Measurements from ENCODE around the gene MUC2. TPM values are rescaled to one million over a fixed set of nuclear protein-coding genes. Genes with fewer than 3 reads are reported as not detected.

Gene MUC2
- total and polyA plus RNA-seq, 2 of the 4 experiments (the other 2 are of a cell fraction): not detected

DNA sequence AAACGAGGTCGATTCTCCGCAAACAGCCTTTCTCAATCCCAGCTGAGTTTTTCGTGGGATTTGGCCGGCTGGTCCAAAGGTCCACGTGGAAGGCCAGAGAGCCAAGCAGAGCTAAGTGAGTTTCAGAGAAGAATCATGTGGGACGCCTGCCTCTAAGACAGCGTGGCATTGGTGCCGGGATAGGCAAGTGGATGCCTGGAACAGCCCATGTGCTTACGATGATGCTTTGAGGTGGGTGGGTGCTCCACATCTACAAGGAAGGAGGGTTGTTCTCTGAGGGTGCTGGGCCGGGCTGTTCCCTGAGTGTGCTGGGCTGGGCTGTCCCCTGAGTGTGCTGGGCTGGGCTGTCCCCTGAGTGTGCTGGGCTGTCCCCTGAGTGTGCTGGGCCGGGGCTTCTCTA lies 41.4 kb downstream of the MUC2 start:
- POLR2A ChIA-PET (ENCODE audit: unreplicated experiment): no interaction called here
- Histone ChIP-seq H4K91ac (ENCODE audit: insufficient read depth, low read depth, low read length) (no peak overlapping the region), H2BK5ac (ENCODE audit: low read depth, low read length, poor library complexity, severe bottlenecking) (no peak overlapping the region), H3K9me3 (ENCODE audit: control insufficient read depth, insufficient read depth, low read length) (no peaks in the 10 kb centered on the region), H3K36me3 (ENCODE audit: control insufficient read depth, insufficient read depth, low read length) (no peaks in the 10 kb centered on the region), H2AK5ac (ENCODE audit: low read depth, low read length) (no peak overlapping the region), H3K4ac (ENCODE audit: low read depth, low read length) (no peak overlapping the region), H3K79me1 (ENCODE audit: low read depth in 1 of 2, low read length in 2 of 2) (no peaks in the 10 kb centered on the region), H3K27me3 (ENCODE audit: control insufficient read depth, insufficient read depth, low read length) (peaks cover 12% of the 10 kb centered on the region; the same call in 1 of the 2 replicates), H4K5ac (ENCODE audit: low read depth, low read length) (no peak overlapping the region), H4K20me1 (ENCODE audit: insufficient read depth, low read length) (no peaks in the 10 kb centered on the region), H3K14ac (replicated peaks; ENCODE audit: low read depth, low read length) (no peak overlapping the region), H3K9ac (ENCODE audit: low read depth, low read length) (no peak overlapping the region), H3K4me2 (ENCODE audit: low read depth, low read length) (no peak overlapping the region), H2BK20ac (ENCODE audit: low read depth, low read length) (no peak overlapping the region), H2BK120ac (ENCODE audit: low read depth, low read length) (no peak overlapping the region), H3K27ac (ENCODE audit: insufficient read depth, low read length) (no peak overlapping the region), H2AK9ac (replicated peaks; ENCODE audit: low read depth, low read length, poor library complexity) (no peak overlapping the region), H3K18ac (ENCODE audit: low read depth, low read length) (no peak overlapping the region), H3K23ac (ENCODE audit: low read depth, low read length) (no peak overlapping the region), H2AFZ (replicated peaks; ENCODE audit: low read length, poor library complexity) (no peak overlapping the region), H3K4me3 (ENCODE audit: insufficient read depth, low read depth, low read length) (no peak overlapping the region), H3K4me1 (ENCODE audit: control insufficient read depth, insufficient read depth, low read length) (no peaks in the 10 kb centered on the region), H2BK15ac (ENCODE audit: low read depth, low read length) (no peak overlapping the region), H3K56ac (ENCODE audit: extremely low read depth, insufficient read depth, low read length) (no peak overlapping the region), H4K8ac (ENCODE audit: low read depth in 2 of 2, low read length in 2 of 2) (no peak overlapping the region), H3K9me1 (ENCODE audit: insufficient read depth, low read length) (no peaks in the 10 kb centered on the region)
- in situ Hi-C loops (cut with MboI; ENCODE audit: low sequenced_read_pairs) (no loop called here), dilution Hi-C loops (cut with HindIII; ENCODE audit: low sequenced_read_pairs, unreplicated experiment) (no loop called here), intact Hi-C loops (cut with micrococcal nuclease) (no loop called here)
- ATAC-seq (ENCODE audit: low read depth) (no peak), DNase-seq (no peak)
- CTCF ChIA-PET: no interaction called here
- 73% methylated on average over 4 of the region's 12 CpGs; no CpG with 5 or more reads in 1 of the 2 experiments for WGBS, 2 experiments (ENCODE audit: extremely low coverage in 2 of 2, insufficient read length in 1 of 2)
- no TSS peak for BruUV-seq (replicated peaks)
- no peak for TF ChIP-seq USF2 (IDR thresholded peaks at IDR 0.05; ENCODE audit: low read depth, low read length)
- TF ChIP-seq, protein P1, sequence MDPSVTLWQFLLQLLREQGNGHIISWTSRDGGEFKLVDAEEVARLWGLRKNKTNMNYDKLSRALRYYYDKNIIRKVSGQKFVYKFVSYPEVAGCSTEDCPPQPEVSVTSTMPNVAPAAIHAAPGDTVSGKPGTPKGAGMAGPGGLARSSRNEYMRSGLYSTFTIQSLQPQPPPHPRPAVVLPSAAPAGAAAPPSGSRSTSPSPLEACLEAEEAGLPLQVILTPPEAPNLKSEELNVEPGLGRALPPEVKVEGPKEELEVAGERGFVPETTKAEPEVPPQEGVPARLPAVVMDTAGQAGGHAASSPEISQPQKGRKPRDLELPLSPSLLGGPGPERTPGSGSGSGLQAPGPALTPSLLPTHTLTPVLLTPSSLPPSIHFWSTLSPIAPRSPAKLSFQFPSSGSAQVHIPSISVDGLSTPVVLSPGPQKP (IDR thresholded peaks at IDR 0.05; ENCODE audit: borderline replicate concordance, low read depth, low read length): no peak
- no peak for TF ChIP-seq CEBPB (IDR thresholded peaks at IDR 0.05; ENCODE audit: low read depth, low read length)
- no peak for TF ChIP-seq MAZ (IDR thresholded peaks at IDR 0.05; ENCODE audit: borderline replicate concordance, low read depth, low read length)
- no peak for TF ChIP-seq SMC3 (IDR thresholded peaks at IDR 0.05; ENCODE audit: low read depth, low read length)
- TF ChIP-seq FOS (IDR thresholded peaks at IDR 0.05; ENCODE audit: low read depth, low read length): no peak

Measured in IMR-90 (cell line).